Measurements from ENCODE around the gene SETBP1. TPM values are rescaled to one million over a fixed set of nuclear protein-coding genes. Genes with fewer than 3 reads are reported as not detected.

Gene SETBP1
- total RNA-seq, 1 experiment from 2014 or later = 9.6 TPM

- no peak for TF ChIP-seq ATF6 (CRISPR knock-in tag; IDR thresholded peaks at IDR 0.05)
- no peak for TF ChIP-seq ZSCAN18 (CRISPR knock-in tag; IDR thresholded peaks at IDR 0.05)
Observed at GRCh38 chr18:44779753-44780292, 99.1 kb downstream of the SETBP1 start (continued).

- no peak for ATAC-seq
- Mint-ChIP-seq H3K27me3 (ENCODE audit: low read depth) (no peaks in the 10 kb centered on the region), H3K27ac (no peak overlapping the region), H3K4me1 (peaks cover 33% of the 10 kb centered on the region), H3K36me3 (no peaks in the 10 kb centered on the region), H3K4me3 (no peak overlapping the region), H3K9me3 (no peaks in the 10 kb centered on the region)
- ChIA-PET CTCF (no interaction called here), POLR2A (no interaction called here)
- TF ChIP-seq ERG (CRISPR knock-in tag; IDR thresholded peaks at IDR 0.05) = no peak
- DNase-seq (ENCODE audit: low spot score) = no peak
Observed at GRCh38 chr18:44781886-44782285, 101.2 kb downstream of the SETBP1 start.

- TF ChIP-seq NR3C1 (CRISPR knock-in tag; conservative IDR thresholded peaks at IDR 0.05; ENCODE audit: low read depth) (no peak), ESRRA (CRISPR knock-in tag; IDR thresholded peaks at IDR 0.05; ENCODE audit: borderline replicate concordance) (no peak), FOXJ3 (CRISPR knock-in tag; IDR thresholded peaks at IDR 0.05; ENCODE audit: borderline replicate concordance) (no peak), FOXP4 (CRISPR knock-in tag; IDR thresholded peaks at IDR 0.05) (no peak), TEAD1 (CRISPR knock-in tag; IDR thresholded peaks at IDR 0.05) (no peak)
- no peak for ATAC-seq
- Mint-ChIP-seq H3K27me3 (ENCODE audit: low read depth) (no peaks in the 10 kb centered on the region), H3K4me1 (peaks cover 32% of the 10 kb centered on the region), H3K4me3 (no peak overlapping the region), H3K9me3 (no peaks in the 10 kb centered on the region), H3K27ac (no peak overlapping the region), H3K36me3 (no peaks in the 10 kb centered on the region)
- CTCF ChIA-PET = no interaction called here
- POLR2A ChIA-PET = no interaction called here
- no peak for DNase-seq (ENCODE audit: low spot score)
Observed at GRCh38 chr18:44782617-44783016, 101.9 kb downstream of the SETBP1 start.

- Mint-ChIP-seq H3K36me3 (no peaks in the 10 kb centered on the region), H3K27ac (no peak overlapping the region), H3K9me3 (no peaks in the 10 kb centered on the region), H3K4me1 (peaks cover 25% of the 10 kb centered on the region), H3K27me3 (ENCODE audit: low read depth) (no peaks in the 10 kb centered on the region), H3K4me3 (no peak overlapping the region)
- POLR2A ChIA-PET = no interaction called here
- ATAC-seq (no peak), DNase-seq (ENCODE audit: low spot score) (no peak)
- CTCF ChIA-PET = no interaction called here
- no peak for TF ChIP-seq E2F5 (CRISPR knock-in tag; IDR thresholded peaks at IDR 0.05)
- TF ChIP-seq USF2 (CRISPR knock-in tag; IDR thresholded peaks at IDR 0.05) = no peak
- TF ChIP-seq ATF2 (CRISPR knock-in tag; IDR thresholded peaks at IDR 0.05; ENCODE audit: borderline replicate concordance, low read depth) = no peak
- no peak for TF ChIP-seq ZMAT4 (CRISPR knock-in tag; IDR thresholded peaks at IDR 0.05)
- no peak for TF ChIP-seq NR3C1 (CRISPR knock-in tag; conservative IDR thresholded peaks at IDR 0.05; ENCODE audit: low read depth)
- TF ChIP-seq FOXP1 (CRISPR knock-in tag; IDR thresholded peaks at IDR 0.05; ENCODE audit: borderline replicate concordance) = no peak
- TF ChIP-seq ATF6 (CRISPR knock-in tag; IDR thresholded peaks at IDR 0.05) = no peak
- no peak for TF ChIP-seq HMGXB4 (CRISPR knock-in tag; IDR thresholded peaks at IDR 0.05)
Observed at GRCh38 chr18:44783371-44783770, 102.7 kb downstream of the SETBP1 start.
